Measurements from ENCODE around the gene CALML6.

Gene CALML6

GRCh38 chr1:1914101-1914970 lies 724 bp upstream of the CALML6 start:
- DNase-seq: no peak

- no peak for DNase-seq
These were observed 1.1 kb downstream of the CALML6 start for GRCh38 chr1:1915911-1916840.

- no peak for DNase-seq
These were observed 1.8 kb downstream of the CALML6 start for GRCh38 chr1:1916851-1917251.

- DNase-seq: no peak
These were observed 2.4 kb downstream of the CALML6 start for GRCh38 chr1:1917304-1917976.

GRCh38 chr1:1917995-1918900 lies 3.2 kb downstream of the CALML6 start:
- no peak for DNase-seq

GRCh38 chr1:1918901-1919303 lies 3.8 kb downstream of the CALML6 start, which contains the start of gene TMEM52:
Gene TMEM52 (minus strand): TSS chr1:1919279. CDS start chr1:1919265, 14 bp downstream.
- no peak for DNase-seq

- peak; percentile 73 to 88 for DNase-seq
These were observed 4.4 kb downstream of the CALML6 start for GRCh38 chr1:1919304-1920056.

- DNase-seq: no peak
These were observed 5.1 kb downstream of the CALML6 start for GRCh38 chr1:1920057-1920607.

- DNase-seq: no peak
These were observed 5.8 kb downstream of the CALML6 start for GRCh38 chr1:1920608-1921458.

- DNase-seq: no peak
These were observed 6.4 kb downstream of the CALML6 start for GRCh38 chr1:1921459-1921862.

- DNase-seq: no peak
These were observed 7.0 kb downstream of the CALML6 start for GRCh38 chr1:1921901-1922701.

GRCh38 chr1:1922702-1922955 lies 7.6 kb downstream of the CALML6 start:
- DNase-seq: no peak

- DNase-seq: no peak
These were observed 8.1 kb downstream of the CALML6 start for GRCh38 chr1:1922956-1923833.

- DNase-seq: no peak
These were observed 9.3 kb downstream of the CALML6 start for GRCh38 chr1:1924386-1924785.

- DNase-seq: no peak
These were observed 9.8 kb downstream of the CALML6 start for GRCh38 chr1:1924849-1925248.

GRCh38 chr1:1925437-1926345 lies 10.6 kb downstream of the CALML6 start:
- DNase-seq: no peak

- no peak for DNase-seq
These were observed 11.3 kb downstream of the CALML6 start for GRCh38 chr1:1926346-1926811.

Measured in hippocampal formation (tissue), 2 donors.